ENCODE data around the gene PDE6B. TPM values are rescaled to one million over a fixed set of nuclear protein-coding genes. Genes with fewer than 3 reads are reported as not detected.
"Not testable (repeated sequence)": the region's sequence is repeated elsewhere in the genome, so short reads cannot be mapped to it uniquely, and the experiment has no call there.

The PDE6B gene
- total RNA-seq, 1 donor from 2014 or later, result 3.9 TPM

- DNase-seq (ENCODE audit: low read depth, low spot score), result no peak
Measured at GRCh38 chr4:622071-622995, 3.0 kb upstream of the PDE6B start.

GRCh38 chr4:622996-623913, 2.1 kb upstream of the PDE6B start:
- DNase-seq (ENCODE audit: low read depth, low spot score), result no peak

DNA sequence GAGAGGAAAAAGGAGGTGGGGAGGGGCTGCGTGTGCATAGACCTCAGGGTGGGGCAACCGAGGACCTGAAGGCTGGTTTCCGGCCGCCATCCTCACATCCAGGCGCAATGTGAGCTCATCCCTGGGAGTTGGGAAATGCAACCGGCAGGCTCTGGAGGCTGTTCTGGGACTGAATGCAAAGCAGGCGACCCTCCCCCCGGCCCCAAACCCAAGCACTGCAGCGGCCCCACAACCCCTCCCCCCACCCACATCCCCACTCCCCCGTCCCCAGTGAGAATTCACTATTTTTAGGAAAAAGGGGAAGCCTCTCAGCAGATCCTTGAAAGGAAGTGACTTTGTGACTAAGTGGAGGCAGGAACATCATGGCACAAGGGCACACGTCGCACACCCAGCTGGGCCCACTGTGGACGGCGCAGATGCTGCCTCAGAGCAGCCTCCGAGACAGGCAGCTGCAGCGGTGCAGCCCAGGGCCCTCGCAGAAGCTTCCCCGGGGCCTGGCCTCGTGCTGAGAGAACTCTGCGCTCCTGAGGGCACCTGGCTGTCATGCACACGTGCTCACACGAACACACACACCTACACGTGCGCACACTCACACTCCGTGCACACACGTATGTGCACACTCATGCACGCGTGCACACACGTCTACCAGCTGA, 1.3 kb upstream of the PDE6B start:
- DNase-seq (ENCODE audit: low read depth, low spot score), result no peak

- no peak for DNase-seq (ENCODE audit: low read depth, low spot score)
Measured at GRCh38 chr4:625631-626161, 323 bp downstream of the PDE6B start.

- DNase-seq (ENCODE audit: low read depth, low spot score), result no peak
Measured at GRCh38 chr4:626201-627091, 1.1 kb downstream of the PDE6B start.

DNA sequence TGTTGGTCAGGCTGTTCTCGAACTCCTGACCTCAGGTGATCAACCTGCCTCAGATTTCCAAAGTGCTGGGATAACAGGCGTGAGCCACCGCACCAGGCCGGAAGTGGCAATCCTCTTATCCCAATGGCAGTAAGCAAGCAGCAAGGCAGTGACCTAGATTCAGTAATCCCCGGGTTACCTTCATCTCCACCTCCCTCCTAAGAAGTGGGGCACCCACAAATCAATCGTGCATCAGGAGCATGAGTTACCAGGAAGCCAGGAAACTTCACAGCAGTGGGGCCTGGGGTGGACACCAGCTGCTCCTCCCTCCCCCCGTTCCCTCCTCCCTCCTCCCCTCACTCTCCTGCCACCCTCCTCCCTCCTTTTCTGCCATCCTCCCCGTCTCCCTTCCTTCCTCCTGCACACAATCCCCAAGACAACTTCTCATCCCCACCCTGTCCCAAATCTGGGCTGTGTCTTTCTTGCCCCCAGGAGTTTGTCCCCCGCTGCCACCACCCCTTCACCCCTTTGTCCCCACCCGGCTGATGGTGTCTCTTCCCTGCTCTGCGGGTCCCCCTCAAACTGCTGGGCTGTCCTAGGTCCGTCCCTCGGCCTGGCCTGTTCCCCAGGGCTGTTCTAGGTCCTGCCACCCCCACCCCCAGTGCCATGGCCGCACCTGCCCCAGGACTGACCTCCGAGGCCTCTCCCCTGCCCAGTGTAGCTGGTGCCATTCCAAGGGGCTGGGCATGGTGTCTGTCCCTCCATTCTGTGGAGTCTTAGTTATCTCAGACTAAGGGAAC, 2.2 kb downstream of the PDE6B start:
- DNase-seq (ENCODE audit: low read depth, low spot score), result no peak

DNA sequence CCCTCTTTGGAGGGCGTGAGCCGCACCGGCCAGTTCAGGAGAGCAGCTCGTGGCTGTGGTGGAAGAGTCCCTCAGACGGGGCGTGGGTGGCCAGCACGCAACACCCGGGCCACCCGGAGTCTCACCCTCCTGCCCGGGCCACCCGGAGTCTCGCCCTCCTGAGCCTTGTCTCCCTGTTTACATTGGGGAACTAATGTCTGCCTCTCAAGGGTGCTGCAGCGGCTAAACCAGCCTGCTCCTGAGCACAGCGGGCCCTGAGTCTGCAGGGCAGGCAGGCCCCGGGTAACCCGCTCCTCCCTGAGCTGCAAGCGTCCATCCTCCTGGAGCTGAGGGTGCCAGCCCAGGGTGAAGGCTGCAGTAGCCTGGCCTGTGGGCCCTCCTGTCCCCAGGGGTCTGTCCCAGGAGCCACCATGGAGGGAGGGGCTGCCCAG, 3.0 kb downstream of the PDE6B start:
- DNase-seq (ENCODE audit: low read depth, low spot score), result no peak

DNA sequence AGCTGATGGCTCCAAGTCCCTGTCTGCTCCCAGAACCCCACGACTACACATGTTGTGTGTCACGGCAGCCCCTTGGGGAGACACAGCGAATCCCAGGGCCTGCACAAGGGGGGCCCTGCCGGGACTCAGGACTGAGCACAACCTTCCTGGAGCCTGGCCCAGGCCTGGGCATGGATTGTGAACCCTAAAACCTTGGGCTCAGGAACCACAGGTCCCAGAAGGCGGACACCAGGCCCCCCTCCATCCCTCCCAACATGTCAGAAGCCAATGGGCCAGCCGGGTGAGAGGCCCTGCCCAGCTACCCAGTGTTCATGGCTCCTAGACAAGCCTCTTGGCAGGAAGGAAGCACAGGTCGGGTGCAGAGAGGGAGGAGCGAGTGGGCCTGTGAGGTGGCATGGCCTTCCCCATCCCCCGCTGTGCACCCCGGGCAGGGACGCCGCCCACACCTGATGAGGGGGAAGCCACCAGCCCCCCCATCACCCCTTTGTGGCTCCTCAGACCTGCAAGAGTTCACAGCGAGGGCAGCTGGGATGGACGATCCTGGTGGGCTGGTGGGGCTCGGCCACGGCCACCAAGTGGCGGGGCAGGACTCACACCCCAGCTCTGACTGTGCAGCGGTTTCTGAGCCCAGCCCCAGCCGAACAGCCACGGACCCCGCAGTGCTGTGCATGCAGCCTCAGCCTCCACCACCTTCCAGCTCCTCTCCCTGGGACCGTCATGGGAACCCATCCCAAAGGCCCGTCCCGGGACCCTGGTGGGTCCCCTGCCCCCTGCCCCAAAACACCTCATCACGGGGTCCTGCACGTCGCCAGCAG, 3.7 kb downstream of the PDE6B start:
- DNase-seq (ENCODE audit: low read depth, low spot score), result no peak

DNA sequence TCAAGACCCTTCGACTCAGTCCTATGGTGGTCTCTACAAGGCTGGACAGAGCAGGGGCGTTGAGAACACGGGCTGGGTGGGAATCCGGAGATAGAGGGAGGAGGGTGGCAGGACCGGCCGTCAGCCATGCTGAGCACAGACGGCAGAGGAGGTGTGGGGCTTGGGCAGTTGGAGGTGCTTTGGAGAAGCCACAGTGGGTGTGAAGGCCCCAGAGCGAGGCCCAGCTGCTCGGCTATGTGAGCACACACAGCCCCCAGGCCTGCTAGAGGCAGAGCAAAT, 4.2 kb downstream of the PDE6B start:
- no peak for DNase-seq (ENCODE audit: low read depth, low spot score)

DNA sequence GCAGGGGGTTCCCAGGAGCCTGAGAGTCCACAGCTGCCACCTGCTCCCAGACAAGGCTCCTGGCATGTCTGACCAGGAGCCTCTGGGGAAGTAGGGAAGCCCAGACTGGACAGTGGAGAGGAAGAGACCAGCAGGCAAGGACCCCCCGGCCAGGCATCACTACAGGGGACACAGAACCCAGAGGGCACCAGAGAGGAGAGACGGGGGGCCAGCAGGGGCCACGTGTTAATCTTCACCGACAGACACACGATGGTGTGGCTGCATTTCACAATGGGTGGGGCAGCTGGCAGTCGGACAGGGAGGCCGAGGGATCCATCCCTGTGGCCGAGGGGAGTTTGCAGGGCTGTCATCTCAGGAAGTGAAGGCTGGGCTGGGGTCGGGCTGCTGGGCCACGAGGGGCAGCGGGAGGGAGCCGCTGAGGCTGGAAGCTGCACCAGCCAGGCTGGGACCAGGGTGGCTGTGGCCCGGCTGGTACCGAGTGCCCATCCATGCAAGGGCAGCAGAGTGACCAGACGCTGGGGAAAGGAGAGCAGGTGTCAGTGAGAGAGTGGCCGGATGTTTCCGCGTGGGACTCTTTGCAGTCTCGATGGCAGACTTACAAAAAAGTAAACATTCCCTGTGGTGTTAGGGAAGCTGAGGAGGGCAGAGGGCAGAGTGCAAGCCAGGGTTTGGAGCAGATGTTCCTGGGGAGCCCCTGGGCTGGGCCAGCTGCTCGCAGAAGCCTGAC, 4.7 kb downstream of the PDE6B start:
- no peak for DNase-seq (ENCODE audit: low read depth, low spot score)

DNA sequence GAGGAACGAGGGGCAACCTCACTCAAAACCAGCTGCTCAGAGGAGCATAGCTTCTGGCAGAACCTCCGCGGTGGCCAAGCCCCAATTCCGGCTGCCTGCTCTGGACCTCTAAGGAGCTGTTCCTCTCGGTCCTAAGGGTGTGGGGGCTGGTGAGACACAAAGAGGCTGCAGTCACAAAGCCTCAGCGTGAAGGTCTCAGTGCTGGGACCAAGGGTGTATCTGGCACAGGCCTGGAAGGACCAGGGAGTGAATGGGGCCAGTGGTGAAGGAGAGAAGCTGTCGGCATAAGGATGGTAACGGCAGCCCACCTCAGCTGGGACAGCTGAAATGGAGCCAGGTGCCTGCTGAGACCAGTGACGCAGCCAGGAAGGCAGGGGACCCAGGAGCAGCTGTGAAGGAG, 5.3 kb downstream of the PDE6B start:
- DNase-seq (ENCODE audit: low read depth, low spot score), result no peak

GRCh38 chr4:632196-632790, 6.9 kb downstream of the PDE6B start:
- no peak for DNase-seq (ENCODE audit: low read depth, low spot score)

DNA sequence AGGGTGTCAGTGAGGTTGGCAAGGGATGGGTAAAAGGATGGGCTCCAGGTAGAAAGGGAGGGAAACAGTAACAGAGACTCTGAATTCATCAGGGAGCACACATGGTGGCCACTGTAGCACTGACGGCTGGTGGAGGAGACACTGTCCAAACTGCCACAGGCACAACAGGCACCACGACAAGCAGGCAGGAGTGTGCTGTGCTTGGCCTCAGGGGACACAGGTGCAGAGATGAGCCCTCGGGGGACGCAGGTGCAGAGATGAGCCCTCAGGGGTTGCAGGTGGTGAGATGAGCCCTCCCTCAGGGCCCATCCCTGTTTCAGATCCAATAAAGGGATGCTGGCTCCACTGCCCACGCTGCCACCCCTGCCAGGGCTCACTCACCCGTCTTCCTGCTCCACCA, 7.6 kb downstream of the PDE6B start:
- DNase-seq (ENCODE audit: low read depth, low spot score), result no peak

DNA sequence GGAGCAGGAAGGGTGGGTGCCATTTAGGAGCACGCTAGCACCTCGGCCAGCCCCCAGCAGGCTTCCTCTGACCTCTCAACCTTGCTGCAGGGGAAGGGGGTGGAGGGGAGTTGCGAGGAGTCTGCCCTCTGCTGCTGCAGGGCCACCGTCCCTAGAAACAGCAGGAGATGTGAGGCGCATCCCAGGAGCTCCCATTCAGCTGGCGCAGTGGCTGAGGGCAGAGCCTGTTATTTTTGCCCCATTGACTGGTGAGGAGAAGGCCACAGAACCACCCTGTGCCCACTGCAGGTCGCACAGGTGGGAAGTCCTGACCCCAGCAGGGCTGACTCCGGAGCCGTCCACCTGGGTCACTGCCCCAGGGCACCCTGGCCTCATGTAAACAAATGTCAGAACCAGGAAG, 8.0 kb downstream of the PDE6B start:
- DNase-seq (ENCODE audit: low read depth, low spot score), result no peak

DNA sequence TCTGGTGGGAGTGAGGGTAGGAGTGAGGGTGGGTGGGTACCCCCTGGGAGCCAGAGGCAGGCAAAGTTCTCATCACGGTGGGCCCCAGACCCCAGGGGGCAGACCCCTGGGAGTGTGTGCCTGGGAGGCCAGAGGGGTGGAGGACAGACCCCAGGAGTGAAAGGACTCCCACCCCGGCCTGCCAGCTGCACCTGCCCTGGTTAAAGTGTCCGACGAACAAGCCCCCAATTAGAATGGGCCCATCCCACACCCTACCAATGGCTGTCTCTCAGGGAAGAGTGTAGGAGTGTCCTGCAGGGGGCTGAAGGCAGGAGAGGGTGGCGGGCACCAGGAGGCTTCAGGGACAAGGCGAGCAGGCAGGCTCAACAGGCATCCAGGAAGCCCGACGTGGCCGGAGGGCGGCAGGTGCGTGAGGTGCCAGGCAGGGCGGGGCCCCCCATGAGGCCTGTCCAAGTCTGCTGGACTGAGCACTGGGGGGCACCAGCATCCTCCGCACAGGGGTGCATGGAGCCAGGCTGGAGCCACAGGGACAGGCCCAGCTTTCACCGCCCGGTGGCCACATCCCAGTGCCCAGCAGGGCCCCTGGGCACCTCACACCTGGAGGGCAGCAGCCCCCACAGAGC, 8.7 kb downstream of the PDE6B start:
- DNase-seq (ENCODE audit: low read depth, low spot score), result no peak

DNA sequence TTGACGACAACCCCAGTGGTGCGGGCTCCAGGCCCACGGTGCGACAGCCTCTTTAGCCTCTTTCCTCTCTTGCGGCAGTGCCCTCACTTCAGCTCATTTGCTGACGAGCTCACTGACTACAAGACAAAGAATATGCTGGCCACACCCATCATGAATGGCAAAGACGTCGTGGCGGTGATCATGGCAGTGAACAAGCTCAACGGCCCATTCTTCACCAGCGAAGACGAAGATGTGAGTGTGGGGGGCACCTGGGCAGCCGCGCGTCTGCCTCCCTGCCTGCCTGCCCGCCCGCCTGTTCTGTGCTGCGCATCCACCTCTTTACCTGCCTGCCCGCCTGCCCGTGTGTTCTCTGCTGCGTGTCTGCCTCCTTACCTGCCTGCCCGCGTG, 9.2 kb downstream of the PDE6B start:
- no peak for DNase-seq (ENCODE audit: low read depth, low spot score)

DNA sequence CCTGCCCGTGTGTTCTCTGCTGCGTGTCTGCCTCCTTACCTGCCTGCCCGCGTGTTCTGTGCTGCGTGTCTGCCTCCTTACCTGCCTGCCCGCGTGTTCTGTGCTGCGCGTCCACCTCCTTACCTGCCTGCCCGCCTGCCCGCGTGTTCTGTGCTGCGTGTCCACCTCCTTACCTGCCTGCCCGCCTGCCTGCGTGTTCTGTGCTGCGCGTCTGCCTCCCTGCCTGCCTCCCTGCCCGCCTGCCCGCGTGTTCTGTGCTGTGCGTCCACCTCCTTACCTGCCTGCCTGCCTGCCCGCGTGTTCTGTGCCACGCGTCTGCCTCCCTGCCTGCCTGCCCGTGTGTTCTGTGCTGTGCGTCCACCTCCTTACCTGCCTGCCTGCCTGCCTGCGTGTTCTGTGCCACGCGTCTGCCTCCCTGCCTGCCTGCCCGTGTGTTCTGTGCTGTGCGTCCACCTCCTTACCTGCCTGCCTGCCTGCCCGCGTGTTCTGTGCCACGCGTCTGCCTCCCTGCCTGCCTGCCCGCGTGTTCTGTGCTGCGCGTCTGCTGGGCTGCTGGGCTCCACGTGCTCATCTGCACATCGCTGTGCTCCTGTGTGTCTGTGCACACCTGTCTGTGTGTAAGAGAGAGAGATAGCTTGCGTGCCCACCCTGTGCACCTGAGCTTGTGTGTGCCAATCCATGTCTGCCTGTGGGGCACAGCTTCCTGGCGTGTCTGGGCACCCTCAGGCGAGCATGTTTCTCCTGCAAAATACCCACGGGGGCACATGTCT, 9.9 kb downstream of the PDE6B start:
- not testable (repeated sequence) for DNase-seq (ENCODE audit: low read depth, low spot score)
